GM23338 (cell line): ENCODE data around the gene TMEM63C. TPM values are rescaled to one million over a fixed set of nuclear protein-coding genes. Genes with fewer than 3 reads are reported as not detected.

Experiments
- ATAC-seq: fragments of 200-7000 bp; cut with Tn5 transposase; 3 replicates; pipeline ENCODE4 v1.9.1; 2020
- DNase-seq: peaks from one replicate; pipeline ENCODE4 v3.0.0-alpha.2; 2015; ENCODE audit warnings: low spot score
- H2AFZ ChIP-seq: fragments of 200-600 bp; sonication (generic); 2 replicates; pipeline ENCODE4 v1.8.0; 2016; ENCODE audit warnings: antibody characterized with exemption, mild to moderate bottlenecking, moderate library complexity
- H3F3A ChIP-seq: fragments of 200-600 bp; sonication (generic); replicated peaks from 2 replicates; pipeline ENCODE4 v1.8.0; 2017; ENCODE audit warnings: antibody characterized with exemption, mixed run types, low read depth
- H3K27ac ChIP-seq: fragments of 200-600 bp; sonication (generic); 2 replicates; pipeline ENCODE4 v1.6.1; 2016; ENCODE audit warnings: low read depth
- H3K27me3 ChIP-seq: fragments of 200-600 bp; sonication (generic); 2 replicates; pipeline ENCODE4 v1.8.0; 2016; ENCODE audit warnings: mild to moderate bottlenecking, mixed run types, moderate library complexity; ENCODE audit not compliant: insufficient read depth
- H3K36me3 ChIP-seq: fragments of 200-600 bp; sonication (generic); 2 replicates; pipeline ENCODE4 v1.8.0; 2016; ENCODE audit warnings: mild to moderate bottlenecking; ENCODE audit not compliant: insufficient read depth
- H3K4me1 ChIP-seq: fragments of 200-600 bp; sonication (generic); 2 replicates; pipeline ENCODE4 v1.8.0; 2016; ENCODE audit warnings: mild to moderate bottlenecking, moderate library complexity; ENCODE audit not compliant: insufficient read depth
- H3K4me2 ChIP-seq: fragments of 200-600 bp; sonication (generic); 2 replicates; pipeline ENCODE4 v1.7.1; 2017; ENCODE audit warnings: mixed run types
- H3K4me3 ChIP-seq: fragments of 200-600 bp; sonication (generic); 2 replicates; pipeline ENCODE4 v1.6.1; 2016; ENCODE audit warnings: mixed run types
- H3K79me2 ChIP-seq: fragments of 200-600 bp; sonication (generic); replicated peaks from 2 replicates; pipeline ENCODE4 v1.8.0; 2017; ENCODE audit warnings: mild to moderate bottlenecking; ENCODE audit not compliant: insufficient read depth
- H3K9me2 ChIP-seq: fragments of 200-600 bp; sonication (generic); 2 replicates; pipeline ENCODE4 v1.8.0; 2017; ENCODE audit not compliant: insufficient read depth
- H4K20me1 ChIP-seq: fragments of 200-600 bp; sonication (generic); replicated peaks from 2 replicates; pipeline ENCODE4 v1.8.0; 2017; ENCODE audit warnings: mild to moderate bottlenecking; ENCODE audit not compliant: insufficient read depth
- H3K27ac Mint-ChIP-seq: 2 replicates; pipeline ENCODE4 v1.8.0; 2020; ENCODE audit warnings: inconsistent platforms, mild to moderate bottlenecking, moderate library complexity, mixed read lengths
- H3K27me3 Mint-ChIP-seq: 3 replicates; pipeline ENCODE4 v1.8.0; 2022; ENCODE audit warnings: low read depth, mild to moderate bottlenecking, moderate library complexity, mixed read lengths, inconsistent platforms; ENCODE audit not compliant: insufficient read depth, poor library complexity
- H3K36me3 Mint-ChIP-seq: 3 replicates; pipeline ENCODE4 v1.8.0; 2021; ENCODE audit warnings: low read depth, mild to moderate bottlenecking, inconsistent platforms, moderate library complexity, mixed read lengths
- H3K4me1 Mint-ChIP-seq: 3 replicates; pipeline ENCODE4 v1.8.0; 2020; ENCODE audit warnings: mild to moderate bottlenecking, inconsistent platforms, mixed read lengths
- H3K4me3 Mint-ChIP-seq: 3 replicates; pipeline ENCODE4 v1.8.0; 2021; ENCODE audit warnings: moderate library complexity, mild to moderate bottlenecking, inconsistent platforms, mixed read lengths
- H3K9me3 Mint-ChIP-seq: 3 replicates; pipeline ENCODE4 v1.8.0; 2020; ENCODE audit warnings: moderate library complexity, mild to moderate bottlenecking, inconsistent platforms, mixed read lengths
- EZH2 ChIP-seq: fragments of 200-600 bp; sonication (generic); IDR thresholded peaks from one replicate; pipeline ENCODE4 v1.8.0; 2017; ENCODE audit warnings: antibody characterized with exemption, mild to moderate bottlenecking, low read depth; ENCODE audit not compliant: unreplicated experiment
- EZH2phosphoT487 ChIP-seq: fragments of 200-600 bp; sonication (generic); IDR thresholded peaks from one replicate; pipeline ENCODE4 v1.8.1; 2018; ENCODE audit warnings: antibody characterized with exemption; ENCODE audit not compliant: unreplicated experiment
- JUNB ChIP-seq: IDR thresholded peaks from one replicate; pipeline ENCODE4 v1.6.1; 2016; ENCODE audit warnings: antibody characterized with exemption; ENCODE audit not compliant: unreplicated experiment
- POLR2AphosphoS5 ChIP-seq: IDR thresholded peaks from 2 replicates; pipeline ENCODE4 v1.6.1; 2016; ENCODE audit warnings: antibody characterized with exemption, low read depth
- STAT1 ChIP-seq: IDR thresholded peaks from one replicate; pipeline ENCODE4 v1.6.1; 2016; ENCODE audit warnings: antibody characterized with exemption; ENCODE audit not compliant: unreplicated experiment
- ZNF114 ChIP-seq: fragments of 250-450 bp; sonication (Bioruptor Pico); IDR thresholded peaks from 2 replicates; pipeline ENCODE4 v1.5.0; 2020; ENCODE audit warnings: mild to moderate bottlenecking, moderate library complexity
- ZNF331 ChIP-seq: fragments of 250-450 bp; sonication (Bioruptor Pico); IDR thresholded peaks from 2 replicates; pipeline ENCODE4 v1.5.0; 2020; ENCODE audit warnings: low read depth, mild to moderate bottlenecking, moderate library complexity
- polyA plus RNA-seq: library from polyadenylated mRNA; unstranded; fragments of >200 nt; fragmentation: Nextera tagmentation; extraction: Ambion mirVana; gene quantifications from 2 replicates; pipeline ENCODE4 v1.2.1, GENCODE V29; 2016
- total RNA-seq: library from RNA; depleted of rRNA; stranded (reverse); fragments of >200 nt; shearing (Covaris generic); gene quantifications from 2 replicates; pipeline ENCODE4 v1.2.3, GENCODE V29; 2014
- TF ChIP-seq, protein P1 (sequence below): fragments of 250-450 bp; sonication (Bioruptor Pico); IDR thresholded peaks from 2 replicates; pipeline ENCODE4 v1.5.0; 2020; ENCODE audit warnings: mild to moderate bottlenecking, moderate library complexity

The TMEM63C gene
- total and polyA plus RNA-seq, 2 experiments from 2014 or later, result 2.1 to 6.3 TPM

DNA sequence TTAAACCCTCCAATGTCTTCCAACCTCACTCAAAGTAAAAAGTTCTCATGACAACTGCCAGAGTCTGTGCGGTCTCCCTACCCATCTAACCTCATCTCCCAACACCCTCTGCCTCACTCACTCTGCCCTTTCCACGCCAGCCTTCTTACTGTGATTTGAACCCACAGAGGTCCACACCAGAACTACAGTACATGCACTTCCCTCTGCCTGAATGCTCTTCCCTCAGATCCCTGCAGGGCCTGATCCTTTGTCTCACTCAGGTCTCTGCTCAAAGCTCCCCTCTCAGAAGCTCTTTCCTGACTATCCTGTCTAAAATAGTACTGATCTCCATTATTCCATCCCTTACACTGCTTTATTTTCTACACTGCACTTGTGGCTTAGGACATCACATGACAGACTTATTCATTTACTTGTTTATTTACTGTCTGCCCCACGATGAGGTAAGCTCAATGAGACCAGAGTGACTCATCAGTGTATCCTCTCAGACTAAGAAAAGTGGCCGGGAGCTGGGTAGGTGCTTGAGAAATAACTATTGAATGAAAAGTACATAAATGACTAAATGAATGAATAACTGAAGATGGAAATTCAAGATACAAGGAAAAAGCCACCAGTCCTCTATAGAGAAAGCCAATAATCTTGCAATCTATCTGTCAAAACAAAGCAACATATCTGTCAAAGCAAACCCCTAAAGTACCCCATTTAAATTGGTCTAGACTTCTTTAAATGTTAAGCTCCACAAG is 122.0 kb downstream of the TMEM63C start:
- ATAC-seq (no peak), DNase-seq (no peak)
- Histone ChIP-seq H3F3A (no peaks in the 10 kb centered on the region; the same call in 1 of the 2 replicates), H3K4me3 (no peak overlapping the region), H3K27me3 (no peaks in the 10 kb centered on the region), H3K36me3 (no peaks in the 10 kb centered on the region; the same call in 1 of the 2 replicates), H2AFZ (no peak overlapping the region), H3K4me2 (no peak overlapping the region), H3K9me2 (no peaks in the 10 kb centered on the region), H3K4me1 (no peaks in the 10 kb centered on the region), H4K20me1 (no peaks in the 10 kb centered on the region; the same call in 1 of the 2 replicates), H3K79me2 (no peaks in the 10 kb centered on the region), H3K27ac (no peak overlapping the region)
- H3K27ac Mint-ChIP-seq, result peak overlapping the region; percentile 39; the same call in 1 of the 2 replicates
- TF ChIP-seq, protein P1, sequence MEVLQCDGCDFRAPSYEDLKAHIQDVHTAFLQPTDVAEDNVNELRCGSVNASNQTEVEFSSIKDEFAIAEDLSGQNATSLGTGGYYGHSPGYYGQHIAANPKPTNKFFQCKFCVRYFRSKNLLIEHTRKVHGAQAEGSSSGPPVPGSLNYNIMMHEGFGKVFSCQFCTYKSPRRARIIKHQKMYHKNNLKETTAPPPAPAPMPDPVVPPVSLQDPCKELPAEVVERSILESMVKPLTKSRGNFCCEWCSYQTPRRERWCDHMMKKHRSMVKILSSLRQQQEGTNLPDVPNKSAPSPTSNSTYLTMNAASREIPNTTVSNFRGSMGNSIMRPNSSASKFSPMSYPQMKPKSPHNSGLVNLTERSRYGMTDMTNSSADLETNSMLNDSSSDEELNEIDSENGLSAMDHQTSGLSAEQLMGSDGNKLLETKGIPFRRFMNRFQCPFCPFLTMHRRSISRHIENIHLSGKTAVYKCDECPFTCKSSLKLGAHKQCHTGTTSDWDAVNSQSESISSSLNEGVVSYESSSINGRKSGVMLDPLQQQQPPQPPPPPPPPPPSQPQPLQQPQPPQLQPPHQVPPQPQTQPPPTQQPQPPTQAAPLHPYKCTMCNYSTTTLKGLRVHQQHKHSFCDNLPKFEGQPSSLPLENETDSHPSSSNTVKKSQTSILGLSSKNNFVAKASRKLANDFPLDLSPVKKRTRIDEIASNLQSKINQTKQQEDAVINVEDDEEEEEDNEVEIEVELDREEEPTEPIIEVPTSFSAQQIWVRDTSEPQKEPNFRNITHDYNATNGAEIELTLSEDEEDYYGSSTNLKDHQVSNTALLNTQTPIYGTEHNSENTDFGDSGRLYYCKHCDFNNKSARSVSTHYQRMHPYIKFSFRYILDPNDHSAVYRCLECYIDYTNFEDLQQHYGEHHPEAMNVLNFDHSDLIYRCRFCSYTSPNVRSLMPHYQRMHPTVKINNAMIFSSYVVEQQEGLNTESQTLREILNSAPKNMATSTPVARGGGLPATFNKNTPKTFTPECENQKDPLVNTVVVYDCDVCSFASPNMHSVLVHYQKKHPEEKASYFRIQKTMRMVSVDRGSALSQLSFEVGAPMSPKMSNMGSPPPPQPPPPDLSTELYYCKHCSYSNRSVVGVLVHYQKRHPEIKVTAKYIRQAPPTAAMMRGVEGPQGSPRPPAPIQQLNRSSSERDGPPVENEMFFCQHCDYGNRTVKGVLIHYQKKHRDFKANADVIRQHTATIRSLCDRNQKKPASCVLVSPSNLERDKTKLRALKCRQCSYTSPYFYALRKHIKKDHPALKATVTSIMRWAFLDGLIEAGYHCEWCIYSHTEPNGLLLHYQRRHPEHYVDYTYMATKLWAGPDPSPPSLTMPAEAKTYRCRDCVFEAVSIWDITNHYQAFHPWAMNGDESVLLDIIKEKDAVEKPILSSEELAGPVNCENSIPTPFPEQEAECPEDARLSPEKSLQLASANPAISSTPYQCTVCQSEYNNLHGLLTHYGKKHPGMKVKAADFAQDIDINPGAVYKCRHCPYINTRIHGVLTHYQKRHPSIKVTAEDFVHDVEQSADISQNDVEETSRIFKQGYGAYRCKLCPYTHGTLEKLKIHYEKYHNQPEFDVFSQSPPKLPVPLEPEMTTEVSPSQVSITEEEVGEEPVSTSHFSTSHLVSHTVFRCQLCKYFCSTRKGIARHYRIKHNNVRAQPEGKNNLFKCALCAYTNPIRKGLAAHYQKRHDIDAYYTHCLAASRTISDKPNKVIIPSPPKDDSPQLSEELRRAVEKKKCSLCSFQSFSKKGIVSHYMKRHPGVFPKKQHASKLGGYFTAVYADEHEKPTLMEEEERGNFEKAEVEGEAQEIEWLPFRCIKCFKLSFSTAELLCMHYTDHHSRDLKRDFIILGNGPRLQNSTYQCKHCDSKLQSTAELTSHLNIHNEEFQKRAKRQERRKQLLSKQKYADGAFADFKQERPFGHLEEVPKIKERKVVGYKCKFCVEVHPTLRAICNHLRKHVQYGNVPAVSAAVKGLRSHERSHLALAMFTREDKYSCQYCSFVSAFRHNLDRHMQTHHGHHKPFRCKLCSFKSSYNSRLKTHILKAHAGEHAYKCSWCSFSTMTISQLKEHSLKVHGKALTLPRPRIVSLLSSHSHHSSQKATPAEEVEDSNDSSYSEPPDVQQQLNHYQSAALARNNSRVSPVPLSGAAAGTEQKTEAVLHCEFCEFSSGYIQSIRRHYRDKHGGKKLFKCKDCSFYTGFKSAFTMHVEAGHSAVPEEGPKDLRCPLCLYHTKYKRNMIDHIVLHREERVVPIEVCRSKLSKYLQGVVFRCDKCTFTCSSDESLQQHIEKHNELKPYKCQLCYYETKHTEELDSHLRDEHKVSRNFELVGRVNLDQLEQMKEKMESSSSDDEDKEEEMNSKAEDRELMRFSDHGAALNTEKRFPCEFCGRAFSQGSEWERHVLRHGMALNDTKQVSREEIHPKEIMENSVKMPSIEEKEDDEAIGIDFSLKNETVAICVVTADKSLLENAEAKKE (CRISPR knock-in tag), result no peak
- no peak for TF ChIP-seq ZNF114 (CRISPR knock-in tag)
- TF ChIP-seq EZH2phosphoT487, result no peak
- no peak for TF ChIP-seq POLR2AphosphoS5
- H3K4me3 Mint-ChIP-seq, result no peak overlapping the region
- H3K36me3 Mint-ChIP-seq, result peaks cover under 1% of the 10 kb centered on the region; the same call in 2 of the 3 replicates
- H3K4me1 Mint-ChIP-seq, result peaks cover 6% of the 10 kb centered on the region; the same call in 2 of the 3 replicates
- H3K9me3 Mint-ChIP-seq, result no peaks in the 10 kb centered on the region
- peaks cover 2% of the 10 kb centered on the region for H3K27me3 Mint-ChIP-seq

DNA sequence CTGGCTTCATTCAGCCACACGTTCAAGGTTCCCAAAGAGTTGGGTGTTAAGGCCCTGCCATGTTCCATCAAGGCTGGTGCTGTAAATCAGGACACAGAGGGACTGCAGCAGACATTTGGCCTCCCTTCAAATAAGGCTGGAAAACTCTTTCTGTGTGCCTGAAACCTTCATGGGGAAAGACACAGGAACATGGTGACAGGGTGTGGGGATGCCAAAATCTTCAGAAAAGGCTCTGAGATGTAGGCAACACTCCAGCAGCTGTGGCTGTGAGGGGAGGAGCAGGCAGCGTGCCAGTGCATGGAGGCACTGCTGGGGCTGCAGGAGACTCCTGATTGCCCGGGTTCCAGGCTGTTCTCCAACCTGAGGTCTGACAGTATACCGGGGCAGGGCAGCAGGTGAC is 124.1 kb downstream of the TMEM63C start:
- Histone ChIP-seq H3K27ac (no peak overlapping the region), H3K79me2 (0 out of 2 replicates have a peak, but pooled peaks cover under 1% of the 10 kb centered on the region), H3K27me3 (no peaks in the 10 kb centered on the region), H3K36me3 (no peaks in the 10 kb centered on the region; the same call in 1 of the 2 replicates), H2AFZ (no peak overlapping the region), H3F3A (no peaks in the 10 kb centered on the region; the same call in 1 of the 2 replicates), H3K4me1 (no peaks in the 10 kb centered on the region), H3K4me3 (no peak overlapping the region), H3K4me2 (no peak overlapping the region), H3K9me2 (no peaks in the 10 kb centered on the region), H4K20me1 (no peaks in the 10 kb centered on the region; the same call in 1 of the 2 replicates)
- Mint-ChIP-seq H3K36me3 (no peaks in the 10 kb centered on the region; the same call in 2 of the 3 replicates), H3K9me3 (no peaks in the 10 kb centered on the region), H3K4me3 (no peak overlapping the region), H3K4me1 (peaks cover 6% of the 10 kb centered on the region; the same call in 2 of the 3 replicates), H3K27ac (no peak overlapping the region), H3K27me3 (peaks cover 2% of the 10 kb centered on the region)
- ATAC-seq (no peak), DNase-seq (no peak)
- TF ChIP-seq STAT1 (no peak), EZH2 (no peak), JUNB (no peak), EZH2phosphoT487 (no peak), POLR2AphosphoS5 (no peak), ZNF331 (CRISPR knock-in tag) (no peak)
